Sciatic nerve (tissue), 2 donors: ENCODE data around the gene TKT. TPM values are rescaled to one million over a fixed set of nuclear protein-coding genes. Genes with fewer than 3 reads are reported as not detected.
"Not testable (repeated sequence)": the region's sequence is repeated elsewhere in the genome, so short reads cannot be mapped to it uniquely, and the experiment has no call there.

Experiments used
- ATAC-seq: fragments of 200-7000 bp; cut with Tn5 transposase; one replicate; pipeline ENCODE4 v1.9.1; 2020; ENCODE audit warnings: mild to moderate bottlenecking, moderate library complexity
- DNase-seq: peaks from one replicate; pipeline ENCODE4 v3.0.0-alpha.2; 2020; ENCODE audit warnings: low spot score
- intact Hi-C: fragments of 100-400 bp; cut with DNase I; formaldehyde crosslinking; loops from one replicate; pipeline ENCODE4 v1.14.2; 2022
- total RNA-seq: library from RNA; stranded (reverse); fragmentation: NEBNext Ultra II Directional; extraction: Animal tissue kit (Norgen Biotek cat#: 25700); gene quantifications from one replicate; pipeline ENCODE4 v1.2.1, GENCODE V29; 2021
- donor health status: DM: no; HTN: no; CAD: no.
- donor health status: DM: no; HTN: no; CAD: no.

TKT gene, protein sequence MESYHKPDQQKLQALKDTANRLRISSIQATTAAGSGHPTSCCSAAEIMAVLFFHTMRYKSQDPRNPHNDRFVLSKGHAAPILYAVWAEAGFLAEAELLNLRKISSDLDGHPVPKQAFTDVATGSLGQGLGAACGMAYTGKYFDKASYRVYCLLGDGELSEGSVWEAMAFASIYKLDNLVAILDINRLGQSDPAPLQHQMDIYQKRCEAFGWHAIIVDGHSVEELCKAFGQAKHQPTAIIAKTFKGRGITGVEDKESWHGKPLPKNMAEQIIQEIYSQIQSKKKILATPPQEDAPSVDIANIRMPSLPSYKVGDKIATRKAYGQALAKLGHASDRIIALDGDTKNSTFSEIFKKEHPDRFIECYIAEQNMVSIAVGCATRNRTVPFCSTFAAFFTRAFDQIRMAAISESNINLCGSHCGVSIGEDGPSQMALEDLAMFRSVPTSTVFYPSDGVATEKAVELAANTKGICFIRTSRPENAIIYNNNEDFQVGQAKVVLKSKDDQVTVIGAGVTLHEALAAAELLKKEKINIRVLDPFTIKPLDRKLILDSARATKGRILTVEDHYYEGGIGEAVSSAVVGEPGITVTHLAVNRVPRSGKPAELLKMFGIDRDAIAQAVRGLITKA
- 219 TPM for total RNA-seq

DNA sequence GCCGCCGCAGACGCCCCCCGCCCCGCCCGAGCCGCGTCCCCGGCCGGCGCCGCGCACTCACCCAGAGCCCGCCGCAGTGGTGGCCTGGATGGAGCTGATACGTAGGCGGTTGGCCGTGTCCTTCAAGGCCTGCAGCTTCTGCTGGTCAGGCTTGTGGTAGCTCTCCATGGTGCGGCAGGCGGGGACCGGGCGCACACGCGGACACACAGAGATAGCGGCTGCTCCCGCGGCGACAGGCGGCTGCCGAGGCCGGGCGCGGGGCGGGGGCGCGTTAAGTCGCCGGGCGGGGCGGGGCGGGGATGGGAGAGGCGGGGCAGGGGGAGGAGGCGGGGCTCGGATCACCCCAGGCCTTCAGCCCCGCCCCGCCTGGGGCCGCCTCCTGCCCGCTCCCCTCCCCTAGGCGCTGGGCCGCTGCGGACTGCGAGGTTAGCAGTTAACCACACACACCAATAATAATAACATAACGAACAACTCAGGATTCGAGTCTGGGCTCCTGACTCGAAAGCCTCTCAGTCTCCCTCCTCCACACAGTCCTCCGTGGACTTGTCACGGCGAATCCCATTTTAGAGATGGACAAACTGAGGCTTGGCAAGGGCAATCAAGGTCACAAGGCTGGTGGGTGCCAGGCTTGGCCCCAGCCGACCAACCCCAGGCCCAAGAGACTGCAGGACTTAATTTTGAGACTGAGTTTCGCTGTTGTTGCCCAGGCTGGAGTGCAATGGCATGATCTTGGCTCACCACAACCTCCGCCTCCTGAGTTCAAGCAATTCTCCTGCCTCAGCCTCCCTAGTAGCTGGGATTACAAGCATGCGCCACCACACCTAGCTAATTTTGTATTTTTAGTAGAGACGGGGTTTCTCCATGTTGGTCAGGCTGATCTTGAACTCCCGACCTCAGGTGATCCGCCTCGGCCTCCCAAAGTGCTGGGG, at the start of gene TKT:
TSS of gene TKT (minus strand) at position 248 of the 929 bp plus-strand sequence. CDS start at position 168, 80 bp downstream.
- peak; percentile 92 for DNase-seq
- intact Hi-C loops, result no loop called here
- peak; percentile 89 for ATAC-seq

DNA sequence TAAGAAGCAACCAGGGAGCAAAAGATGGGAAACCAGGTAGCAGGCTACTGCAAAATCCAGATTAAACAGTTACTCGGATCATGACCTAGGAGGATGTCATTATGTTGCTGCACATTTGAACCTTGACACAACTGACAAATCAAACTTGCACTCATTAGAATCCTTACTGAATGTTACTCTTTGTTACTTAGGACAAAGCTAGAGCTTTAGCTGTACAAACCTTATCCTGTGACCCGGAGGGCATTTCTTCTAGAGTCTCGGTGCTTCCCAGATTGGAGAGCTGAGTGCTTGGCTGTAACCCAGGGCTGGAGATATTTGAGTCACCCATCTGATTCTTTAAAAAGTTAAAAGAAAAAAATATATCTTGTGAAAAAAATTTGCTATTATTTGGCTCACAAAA, 48.1 kb upstream of the TKT start:
- ATAC-seq (no peak), DNase-seq (no peak)
- intact Hi-C loops, result no loop called here

DNA sequence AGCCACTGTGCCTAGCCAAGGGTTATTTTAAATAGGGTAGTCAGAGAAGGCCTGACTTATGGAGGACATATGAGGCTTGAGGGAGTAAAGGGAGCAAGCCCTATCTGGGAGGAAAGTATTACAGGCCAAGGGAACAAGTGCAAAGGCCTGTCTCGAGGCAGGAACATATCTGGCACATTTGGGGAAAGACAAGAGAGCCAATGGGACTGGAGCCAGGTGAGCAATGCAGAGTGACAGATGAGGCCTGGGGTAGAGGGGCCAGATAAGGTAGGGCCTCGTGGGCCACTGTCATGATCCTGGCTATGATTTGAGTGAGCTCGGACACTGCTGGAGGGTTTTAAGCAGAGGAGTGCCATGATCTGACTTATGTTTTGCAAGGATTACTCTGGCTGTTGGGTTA, 47.7 kb upstream of the TKT start:
- DNase-seq (no peak), ATAC-seq (no peak)
- intact Hi-C loops, result no loop called here

DNA sequence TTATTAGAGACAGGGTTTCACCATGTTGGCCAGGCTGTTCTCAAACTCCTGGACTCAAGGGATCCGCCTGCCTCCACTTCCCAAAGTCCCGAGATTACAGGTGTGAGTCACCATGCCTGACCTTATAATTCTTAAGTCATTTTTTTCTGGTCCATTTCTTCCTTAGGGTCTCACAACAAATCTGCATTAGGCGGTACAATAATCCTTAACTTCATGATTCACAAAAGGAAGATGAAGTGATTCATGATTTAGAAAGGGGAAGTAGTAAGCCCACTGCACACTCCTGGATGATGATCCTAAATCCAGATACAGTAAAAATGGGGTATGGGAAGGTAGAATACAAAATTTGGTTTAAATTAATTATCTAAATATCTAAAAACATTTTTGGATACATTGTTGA, 45.0 kb upstream of the TKT start:
- intact Hi-C loops, result no loop called here
- DNase-seq, result no peak
- ATAC-seq, result no peak

DNA sequence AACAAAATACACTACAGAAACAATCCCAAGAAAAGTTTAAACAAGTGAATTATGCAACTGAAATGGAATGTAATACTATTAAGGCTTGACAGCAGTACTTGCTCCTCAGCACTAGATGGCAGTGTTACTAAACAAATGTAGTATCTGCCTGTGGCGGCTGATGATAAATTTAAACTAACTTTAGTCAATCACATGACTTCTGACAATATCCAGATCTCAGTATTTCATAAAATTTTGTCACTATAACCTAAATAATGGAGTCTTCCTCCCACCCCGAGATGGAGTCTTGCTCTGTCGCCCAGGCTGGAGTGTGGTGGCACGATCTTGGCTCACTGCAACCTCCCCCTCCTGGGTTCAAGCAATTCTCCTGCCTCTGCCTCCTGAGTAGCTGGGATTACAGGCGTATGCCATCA, 43.8 kb upstream of the TKT start:
- DNase-seq, intact Hi-C loops: not testable (repeated sequence)
- ATAC-seq, result peak; percentile 88

DNA sequence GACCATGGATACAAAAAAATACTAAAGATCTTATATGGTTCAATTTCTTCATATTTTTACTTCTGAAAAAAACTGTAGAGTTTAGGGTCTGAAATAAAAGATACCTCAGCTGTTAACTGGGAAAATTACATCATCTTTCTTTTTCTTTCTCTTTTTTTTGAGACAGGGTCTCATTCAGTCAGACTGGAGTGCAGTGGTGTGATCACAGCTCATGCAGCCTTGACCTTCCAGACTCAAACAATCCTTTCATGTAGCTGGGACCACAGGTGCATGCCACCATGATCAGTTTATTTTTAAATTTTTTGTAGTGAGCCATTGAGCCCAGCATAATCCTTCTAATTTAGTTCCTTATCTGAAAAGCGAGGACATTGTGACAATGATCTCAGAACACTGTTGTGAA, 39.6 kb upstream of the TKT start:
- no peak for DNase-seq
- no peak for ATAC-seq
- intact Hi-C loops, result no loop called here

DNA sequence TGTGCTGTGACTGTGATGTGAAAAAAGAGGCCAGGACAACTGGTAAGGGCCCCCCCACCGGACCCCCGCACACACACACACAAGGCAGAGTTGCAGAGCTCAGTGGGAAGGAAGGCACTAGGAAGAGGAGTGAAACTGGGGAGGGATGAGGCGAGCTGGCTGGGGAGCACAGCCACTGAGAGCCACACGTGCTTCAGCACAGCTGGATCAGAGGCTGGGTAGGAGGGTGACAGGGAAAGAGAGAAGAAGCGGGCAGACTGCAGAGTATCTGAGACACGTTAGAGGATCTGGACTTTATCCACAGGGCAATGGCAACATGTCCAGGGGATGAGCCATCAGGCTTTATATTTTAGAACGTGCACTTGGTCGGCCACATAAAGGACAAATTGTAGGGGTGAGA, 38.0 kb upstream of the TKT start:
- DNase-seq (no peak), ATAC-seq (no peak)
- intact Hi-C loops, result no loop called here

DNA sequence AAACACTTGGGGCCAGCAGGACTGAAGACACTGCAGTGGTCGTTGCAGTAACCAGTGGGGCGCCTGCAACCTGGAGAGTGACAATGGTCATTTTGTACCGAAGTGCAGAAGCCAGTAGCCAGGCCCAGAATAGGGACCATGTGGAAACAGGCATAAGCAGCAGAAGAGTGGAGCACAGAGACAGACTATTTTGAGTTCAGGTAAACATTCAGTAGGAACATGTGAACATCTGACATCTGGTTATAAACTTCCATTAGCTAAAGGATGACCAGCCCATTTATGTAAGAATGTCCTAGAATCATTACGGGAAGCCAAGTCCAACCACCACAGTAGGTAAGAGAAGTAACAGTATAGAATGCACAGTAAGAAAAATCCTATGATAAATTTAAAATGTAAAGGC, 32.4 kb upstream of the TKT start:
- no peak for ATAC-seq
- intact Hi-C loops, result no loop called here

DNA sequence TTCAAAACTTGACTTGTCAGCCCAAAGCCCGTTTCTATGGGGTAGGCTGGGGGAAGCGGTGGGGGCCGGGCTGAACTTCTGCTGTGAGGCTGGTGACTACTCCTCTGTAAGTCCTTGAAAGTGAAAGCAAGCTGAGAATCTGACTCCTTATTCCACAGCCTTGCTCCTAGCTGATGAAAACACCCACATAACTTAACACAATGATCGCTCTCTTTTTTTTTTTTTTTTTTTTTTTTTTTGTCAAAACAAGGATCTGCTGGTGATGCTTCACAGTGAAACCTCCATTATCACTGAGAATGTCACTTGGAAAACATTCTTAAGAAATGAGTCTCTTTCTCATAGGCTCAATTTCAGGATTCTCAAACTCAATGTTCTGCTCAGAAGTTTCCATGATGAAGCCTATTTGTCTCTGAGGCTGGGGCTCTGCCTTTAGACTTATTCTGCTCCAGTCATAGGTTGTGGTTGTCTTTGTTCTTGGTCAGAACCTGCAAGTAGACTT, 31.4 kb upstream of the TKT start:
- peak; percentile 91 for ATAC-seq
- peak; percentile 64 for DNase-seq
- intact Hi-C loops, result no loop called here

More for the DNA sequence above, 32.4 kb upstream of the TKT start:
- no peak for DNase-seq

DNA sequence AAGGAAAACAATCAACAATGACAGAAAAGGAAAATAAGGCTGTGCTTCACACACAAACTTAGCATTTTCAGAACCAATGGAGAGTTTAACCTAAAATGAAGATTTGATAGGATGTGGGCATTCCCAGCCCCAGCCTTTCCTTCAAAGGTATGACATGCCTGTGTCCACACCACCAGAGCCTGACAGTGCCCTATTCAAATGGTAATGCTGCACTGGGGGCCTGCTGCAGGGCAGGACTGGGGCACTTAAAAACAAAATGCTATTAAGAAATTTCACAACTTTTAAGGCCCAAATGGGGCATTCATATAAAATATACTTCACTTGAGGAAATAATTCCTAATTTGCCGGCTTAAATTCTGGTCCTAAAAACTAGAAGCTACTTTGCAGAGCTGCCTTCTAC, 30.9 kb upstream of the TKT start:
- DNase-seq, result no peak
- ATAC-seq, result peak; percentile 43
- intact Hi-C loops, result loop anchor here (1.0 kb wide), 1 partner anchor 39 kb away; no protein-coding TSS in a partner anchor

DNA sequence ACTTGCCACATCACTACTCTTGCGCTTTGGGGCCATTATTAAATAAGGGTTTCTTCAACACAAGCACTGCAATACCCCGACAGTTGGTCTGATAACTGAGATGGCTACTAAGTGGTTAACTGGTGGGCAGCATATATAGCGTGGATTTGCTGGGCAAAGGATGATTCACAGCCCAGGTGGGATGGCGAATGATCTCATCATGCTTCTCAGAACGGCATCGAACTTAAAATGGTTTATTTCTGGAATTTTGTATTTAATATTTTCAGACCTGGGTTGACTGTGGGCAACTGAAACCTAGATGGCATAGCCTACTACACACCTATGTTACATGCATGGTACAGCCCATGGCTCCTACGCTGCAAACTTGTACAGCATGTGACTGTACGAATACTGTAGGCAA, 26.8 kb upstream of the TKT start:
- DNase-seq, result no peak
- intact Hi-C loops, result no loop called here
- ATAC-seq, result no peak

DNA sequence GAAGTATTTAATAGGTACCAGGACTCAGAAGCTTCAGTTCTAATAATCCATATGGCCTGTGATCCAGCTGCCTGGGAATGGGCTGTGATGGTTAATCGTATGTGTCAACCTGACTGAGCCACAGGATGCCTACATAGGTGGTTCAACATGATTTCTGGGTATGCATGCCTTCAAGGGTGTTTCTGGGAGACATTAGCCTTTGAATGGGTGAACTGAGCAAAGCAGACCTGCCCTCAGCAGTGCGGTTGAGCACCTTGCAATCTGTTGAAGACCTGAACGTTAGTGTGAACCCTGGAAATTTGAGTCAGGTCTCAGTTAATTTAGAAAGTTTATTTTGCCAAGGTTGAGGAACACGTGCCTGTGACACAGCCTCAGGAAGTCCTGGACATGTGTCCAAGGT, 22.8 kb upstream of the TKT start:
- intact Hi-C loops, result no loop called here
- DNase-seq (no peak), ATAC-seq (no peak)

DNA sequence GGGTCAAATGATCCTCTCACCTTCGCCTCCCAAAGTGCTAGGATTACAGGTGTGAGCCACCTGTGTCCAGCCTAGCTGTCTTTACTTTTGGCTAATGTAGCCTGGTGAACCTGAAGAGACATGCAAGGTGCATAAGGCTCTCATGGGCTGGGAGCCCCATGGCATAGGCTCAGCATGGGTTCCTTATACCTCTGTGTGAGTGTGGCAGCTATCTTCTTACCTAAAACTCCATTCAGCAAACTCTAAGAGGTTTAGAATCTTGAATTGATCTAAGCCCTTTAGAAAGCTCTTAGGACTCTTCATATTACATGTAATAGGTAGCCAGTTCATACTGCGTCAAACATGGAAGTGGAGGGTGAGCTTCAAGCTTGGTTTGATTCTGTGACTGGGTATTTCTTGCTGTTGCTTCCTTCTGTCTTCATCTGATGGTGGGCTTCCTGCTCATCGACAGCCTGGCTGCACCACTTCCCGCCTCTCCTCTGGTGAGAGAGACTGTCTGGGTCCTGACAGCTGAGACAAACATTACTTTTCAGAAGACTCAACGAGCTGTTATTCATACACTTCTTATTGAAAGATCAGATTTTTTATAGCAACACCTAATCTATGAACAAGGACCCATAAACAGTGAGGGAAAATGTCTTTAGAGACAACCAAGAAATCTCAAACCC, 19.2 kb upstream of the TKT start:
- ATAC-seq (no peak), DNase-seq (no peak)
- intact Hi-C loops, result no loop called here

DNA sequence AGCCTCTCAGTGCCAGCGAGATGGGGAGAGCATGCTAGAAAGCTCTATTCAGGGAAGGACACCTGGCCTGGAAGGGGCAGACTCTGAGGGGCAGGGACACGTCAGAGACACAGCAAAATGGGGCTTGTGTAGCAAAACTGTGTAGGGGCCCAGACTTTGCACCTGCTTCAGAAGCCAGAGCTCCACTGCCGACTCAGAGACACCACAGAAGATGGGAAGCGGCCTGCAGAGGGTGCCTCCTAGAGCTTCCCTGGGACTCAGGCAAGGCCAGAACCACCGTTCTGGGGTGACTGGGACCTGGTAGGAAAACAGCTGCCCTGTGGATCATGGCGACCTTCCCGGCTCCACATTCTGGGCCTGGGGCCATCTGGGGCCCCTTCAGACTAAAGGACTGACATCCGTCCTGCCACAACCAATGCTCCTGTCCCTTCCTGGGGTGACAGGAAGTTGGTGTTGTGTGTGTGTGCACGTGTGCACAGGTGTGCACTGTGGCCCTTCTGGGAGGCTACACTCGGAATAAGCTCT, 17.4 kb upstream of the TKT start:
- ATAC-seq (no peak), DNase-seq (no peak)
- intact Hi-C loops, result no loop called here

DNA sequence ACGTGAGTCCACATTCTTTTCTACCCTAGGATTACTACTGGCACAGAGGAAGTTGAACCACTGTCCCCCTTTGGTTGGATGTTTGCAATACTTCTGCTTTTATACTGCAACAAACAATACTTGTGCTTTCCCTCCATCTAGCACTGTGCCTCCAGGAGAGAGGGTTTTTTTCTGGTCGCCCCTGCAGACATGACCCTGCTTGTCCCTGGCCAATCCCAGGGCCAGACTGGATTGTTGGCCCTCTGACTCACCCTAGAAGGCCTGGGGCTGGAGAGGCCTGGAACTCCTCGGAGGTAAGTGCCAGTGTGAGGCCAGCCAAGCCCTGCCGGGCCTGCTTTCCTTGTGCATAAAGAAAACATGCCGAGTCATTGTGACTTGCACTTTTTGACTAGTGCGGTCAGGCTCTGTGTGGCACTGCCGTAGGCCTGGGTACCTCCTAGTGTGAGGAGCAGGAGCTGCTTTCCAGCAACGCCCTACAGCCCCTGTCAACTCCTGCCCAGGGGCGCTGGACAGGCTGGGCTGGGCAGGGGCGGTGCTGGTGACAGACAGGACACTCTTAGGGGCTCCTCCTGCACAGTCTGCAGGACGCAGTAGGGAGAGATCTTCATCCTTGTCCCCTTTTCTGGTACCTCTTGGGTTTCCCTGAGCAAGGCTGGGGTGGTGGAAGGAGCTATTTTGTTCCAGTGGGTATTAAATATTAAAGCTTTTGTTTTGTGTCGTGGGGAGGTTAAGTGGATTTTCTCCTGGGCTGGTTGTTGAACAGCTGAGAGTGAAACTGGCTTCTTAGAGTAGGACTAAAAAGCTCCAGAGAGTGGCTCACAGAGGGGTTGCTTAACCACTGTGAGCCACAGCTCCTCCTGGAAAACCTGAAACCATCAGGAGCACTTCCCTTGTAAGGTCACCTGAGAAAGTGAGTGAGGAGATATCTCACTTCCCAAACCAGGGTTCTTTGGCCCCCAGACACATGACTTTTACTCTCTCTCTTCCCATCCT, 14.4 kb upstream of the TKT start:
- intact Hi-C loops, result no loop called here
- DNase-seq (peak; percentile 82), ATAC-seq (peak; percentile 96)

DNA sequence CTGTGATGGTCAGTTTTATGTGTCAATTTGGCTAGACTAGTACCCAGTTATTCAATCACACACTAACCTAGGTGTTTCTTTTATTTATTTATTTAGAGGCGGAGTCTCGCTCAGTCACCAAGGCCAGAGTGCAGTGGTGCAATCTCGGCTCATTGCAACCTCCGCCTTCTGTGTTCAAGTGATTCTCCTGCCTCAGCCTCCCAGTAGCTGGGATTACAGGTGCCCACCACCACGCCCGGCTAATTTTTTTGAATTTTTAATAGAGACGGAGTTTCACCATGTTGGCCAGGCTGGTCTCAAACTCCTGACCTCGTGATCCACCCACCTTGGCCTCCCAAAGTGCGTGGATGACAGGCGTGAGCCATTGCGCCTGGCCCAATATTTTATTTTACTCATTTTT, 13.4 kb upstream of the TKT start:
- ATAC-seq, intact Hi-C loops, DNase-seq: not testable (repeated sequence)

DNA sequence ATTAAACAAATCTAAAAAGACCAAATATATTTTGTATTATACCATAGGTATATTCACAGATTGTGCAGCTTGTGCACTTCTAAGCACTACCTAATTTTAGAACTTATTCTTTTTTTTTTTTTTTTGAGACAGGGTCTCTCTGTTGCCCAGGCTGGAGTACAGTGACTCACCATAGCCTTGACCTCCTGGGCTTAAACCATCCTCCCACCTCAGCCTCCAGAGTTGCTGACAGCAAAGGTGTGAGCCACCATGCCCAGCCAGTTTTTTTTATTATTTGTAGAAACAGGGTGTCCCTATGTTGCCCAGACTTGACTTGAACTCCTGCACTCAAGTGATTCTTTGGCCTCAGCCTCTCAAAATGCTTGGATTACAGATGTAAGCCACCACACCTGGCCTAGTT, 11.9 kb upstream of the TKT start:
- ATAC-seq, result no peak
- DNase-seq, result no peak
- intact Hi-C loops, result no loop called here

DNA sequence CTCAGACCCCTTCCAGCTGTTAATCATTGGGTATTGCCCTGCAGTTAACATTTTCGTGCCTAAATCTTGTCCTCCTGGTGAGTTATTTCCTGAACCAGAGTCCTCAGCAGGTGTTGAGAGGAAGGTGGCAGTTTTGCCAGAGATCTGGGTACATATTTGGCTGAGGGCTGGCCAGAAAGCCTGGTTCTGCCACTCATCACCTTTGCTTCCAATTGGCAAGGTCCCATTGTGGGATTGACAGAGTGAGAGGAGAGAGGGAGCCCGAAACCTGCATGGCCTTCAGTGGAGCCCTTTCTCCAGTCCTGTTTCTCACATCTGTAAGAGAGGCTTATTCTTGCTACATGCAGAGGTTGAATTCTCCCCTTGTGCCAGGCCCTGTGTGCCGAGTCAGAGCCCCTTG, 8.9 kb upstream of the TKT start:
- no peak for DNase-seq
- ATAC-seq, result no peak
- intact Hi-C loops, result no loop called here
